HG03439 (cell line): Measurements from ENCODE around the gene DENND2A.
"Not testable (repeated sequence)": the region's sequence is repeated elsewhere in the genome, so short reads cannot be mapped to it uniquely, and the experiment has no call there.

ENCODE experiments used
- ATAC-seq: cut with Tn5 transposase; IDR thresholded peaks from one replicate; pipeline ENCODE4 v1.9.1; 2021; ENCODE audit warnings: mild to moderate bottlenecking, moderate library complexity; ENCODE audit not compliant: unreplicated experiment

DENND2A gene

DNA sequence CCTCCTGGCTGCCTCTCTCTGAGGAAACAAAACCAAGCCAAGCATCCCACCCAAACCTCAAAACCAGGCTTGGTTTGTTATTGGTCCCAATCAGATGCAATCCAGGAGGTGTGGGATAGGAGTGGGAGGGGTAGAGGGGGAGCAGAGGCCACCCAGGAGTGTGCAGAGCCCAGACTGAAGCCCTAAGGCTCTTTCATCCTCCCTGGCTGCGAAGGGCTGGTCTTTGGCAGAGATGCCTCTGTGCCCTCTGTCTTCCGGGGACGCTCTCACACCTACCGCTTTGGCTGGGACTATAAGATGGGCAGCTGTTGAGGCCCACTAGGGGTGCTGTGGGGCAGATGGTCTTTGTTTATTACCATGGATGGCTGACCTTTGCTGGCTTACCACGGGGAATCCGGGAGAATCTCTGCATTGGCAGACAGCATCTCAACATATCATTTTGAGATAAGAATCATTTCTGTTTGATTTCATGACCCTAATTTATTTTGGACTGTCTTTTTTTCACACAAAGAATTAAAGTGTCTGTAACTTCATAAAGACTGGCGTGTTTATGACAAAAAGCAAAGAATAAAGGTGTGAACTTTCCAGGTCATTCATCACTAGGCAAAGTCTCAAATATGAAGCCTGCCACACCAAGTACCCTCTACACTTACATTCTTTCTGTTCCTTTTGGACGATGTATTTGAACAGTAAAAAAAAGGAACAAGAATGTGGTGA lies 6.5 kb upstream of the DENND2A start:
- ATAC-seq: peak; percentile 90

GRCh38 chr7:140645166-140645900 lies 4.7 kb upstream of the DENND2A start:
- no peak for ATAC-seq

- ATAC-seq: not testable (repeated sequence)
These were observed 4.1 kb upstream of the DENND2A start for GRCh38 chr7:140644761-140645160.

DNA sequence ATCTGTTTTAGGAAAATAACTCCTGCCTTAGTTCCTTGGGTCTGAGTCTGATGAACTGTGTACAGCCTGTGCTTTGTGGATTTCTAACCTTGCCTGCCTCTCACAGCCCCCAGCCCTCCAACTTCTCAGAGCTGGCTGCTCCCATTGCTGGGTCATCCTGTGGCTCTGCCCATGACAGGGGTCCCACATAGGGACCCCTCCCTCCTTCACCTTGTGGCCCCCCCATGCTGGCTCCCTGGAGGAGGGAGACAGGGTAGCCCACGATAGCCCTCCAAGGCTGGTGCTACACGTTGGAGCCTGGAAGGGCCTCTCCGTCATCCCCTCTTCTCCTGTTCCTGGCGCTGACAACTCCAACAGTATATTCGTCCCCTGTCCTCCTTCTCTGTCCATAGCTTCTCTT lies 2.8 kb upstream of the DENND2A start:
- ATAC-seq: no peak

- no peak for ATAC-seq
These were observed 1.0 kb upstream of the DENND2A start for GRCh38 chr7:140641524-140642195.

- no peak for ATAC-seq
These were observed 464 bp downstream of the DENND2A start for GRCh38 chr7:140640060-140640637.

DNA sequence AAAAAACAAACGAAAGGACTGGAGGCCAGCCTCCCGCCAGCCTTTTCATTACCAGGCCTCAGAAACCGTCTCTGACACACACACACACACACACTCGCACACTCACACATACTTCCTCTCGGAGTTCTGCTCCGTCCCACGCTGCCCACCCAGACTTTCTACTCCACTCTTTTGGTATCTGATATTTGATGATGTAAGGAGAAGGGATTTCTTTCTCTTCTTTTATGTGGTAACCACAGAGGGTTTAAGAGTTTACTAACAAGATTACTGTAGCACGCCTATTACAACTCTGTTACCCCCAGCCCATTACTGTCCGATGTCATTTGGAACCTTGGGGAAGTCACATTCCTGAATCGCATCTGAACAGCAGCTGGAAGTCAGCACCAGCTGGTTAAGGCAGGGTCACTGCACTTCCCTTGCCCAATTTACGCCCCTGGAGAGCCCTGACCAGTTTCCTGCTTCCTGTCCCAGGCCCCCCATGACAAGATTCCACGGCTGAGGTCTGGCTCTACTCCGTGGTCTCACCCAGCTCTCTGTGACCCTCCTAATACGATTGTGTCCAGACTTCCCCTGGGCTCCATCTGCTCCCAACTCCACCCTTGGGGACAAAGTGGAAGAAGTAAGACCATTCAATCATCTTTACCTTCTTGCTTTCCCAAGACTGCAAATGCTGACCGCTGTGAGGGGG lies 1.1 kb downstream of the DENND2A start:
- ATAC-seq: no peak

DNA sequence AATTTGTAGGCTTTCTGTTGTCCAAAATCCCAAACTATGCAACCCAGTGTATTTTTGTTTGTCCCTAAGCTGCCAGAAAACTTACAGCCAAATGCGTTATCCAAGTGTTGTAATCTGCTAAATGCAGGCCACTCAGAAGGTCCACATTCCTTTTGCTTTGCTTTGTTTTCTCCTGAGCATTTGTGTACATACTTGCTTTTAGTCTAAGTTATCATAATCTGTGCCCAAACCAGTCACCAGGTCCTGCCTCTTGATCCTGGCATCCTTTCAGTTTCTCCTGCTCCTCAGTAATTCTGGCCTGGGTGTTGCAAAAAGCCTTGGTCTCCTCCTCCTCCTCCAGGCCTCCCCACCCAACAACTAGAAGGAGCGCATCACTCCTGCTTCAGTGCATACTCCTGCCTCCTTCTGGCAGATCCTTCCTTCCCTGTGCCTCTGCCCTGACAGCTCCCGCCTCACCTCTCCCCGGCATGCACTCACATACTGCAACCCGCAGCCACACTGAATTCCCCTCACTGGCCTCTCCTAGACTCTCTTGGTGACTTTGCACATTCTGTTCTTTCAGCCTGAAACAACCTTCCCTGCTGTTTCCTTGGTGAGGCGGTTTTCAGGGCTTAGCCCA lies 2.3 kb downstream of the DENND2A start:
- no peak for ATAC-seq

- ATAC-seq: no peak
These were observed 3.2 kb downstream of the DENND2A start for GRCh38 chr7:140637400-140637799.

DNA sequence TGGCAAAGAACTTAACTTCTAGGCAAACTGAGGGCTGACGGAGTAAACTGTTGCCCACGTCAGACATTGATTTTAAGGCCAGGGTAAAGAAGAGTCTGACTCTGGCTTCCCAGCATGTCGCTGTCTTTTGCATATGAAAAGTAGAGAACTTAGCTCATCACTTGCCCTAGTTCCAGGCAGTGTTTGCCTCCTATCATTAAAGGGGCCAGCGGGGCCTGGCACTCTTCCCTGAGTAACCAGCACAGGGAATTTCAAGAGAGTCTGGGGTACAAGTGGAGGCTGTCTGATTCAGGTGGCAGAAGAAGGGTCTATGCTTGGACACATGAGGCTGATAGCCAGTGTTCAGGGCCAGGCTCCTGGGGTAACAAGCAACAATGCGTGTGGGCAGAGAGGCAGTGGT lies 4.8 kb downstream of the DENND2A start:
- ATAC-seq: no peak

GRCh38 chr7:140635345-140635744 lies 5.3 kb downstream of the DENND2A start:
- no peak for ATAC-seq

GRCh38 chr7:140631602-140632001 lies 9.0 kb downstream of the DENND2A start:
- no peak for ATAC-seq

DNA sequence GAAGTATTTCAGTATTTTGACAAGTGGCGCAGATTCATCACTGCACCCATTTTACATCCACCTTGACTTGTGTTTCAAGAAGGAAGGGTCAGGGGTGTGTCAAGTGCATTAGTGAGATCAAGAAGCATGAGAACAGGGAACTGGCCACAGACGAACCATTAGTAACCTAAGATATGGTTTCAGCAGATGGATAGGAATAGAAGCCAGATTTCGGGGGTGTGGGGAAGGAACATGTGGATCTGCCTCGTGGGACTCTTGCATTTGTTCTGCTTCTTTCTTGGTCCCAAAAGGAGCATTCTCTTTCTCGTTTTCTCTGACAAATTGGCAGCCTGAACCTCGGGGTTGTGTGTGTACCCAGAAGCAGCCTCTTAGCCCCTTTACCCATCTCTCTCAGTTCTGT lies 9.6 kb downstream of the DENND2A start:
- ATAC-seq: no peak

GRCh38 chr7:140625908-140626868 lies 14.4 kb downstream of the DENND2A start:
- ATAC-seq: no peak

DNA sequence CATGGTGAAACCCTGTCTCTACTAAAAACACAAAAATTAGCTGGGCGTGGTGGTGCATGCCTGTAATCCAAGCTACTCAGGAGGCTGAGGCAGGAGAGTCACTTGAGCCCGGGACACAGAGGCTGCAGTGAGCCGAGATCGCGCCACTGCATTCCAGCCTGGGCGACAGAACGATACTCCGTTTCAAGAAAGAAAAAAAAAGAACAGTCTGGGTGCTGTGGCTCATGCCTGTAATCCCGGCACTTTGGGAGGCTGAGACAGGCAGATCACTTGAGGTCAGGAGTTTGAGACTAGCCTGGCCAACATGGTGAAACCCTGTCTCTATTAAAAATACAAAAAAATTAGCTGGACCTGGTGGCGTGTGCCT lies 15.4 kb downstream of the DENND2A start:
- ATAC-seq: not testable (repeated sequence)

- no peak for ATAC-seq
These were observed 16.0 kb downstream of the DENND2A start for GRCh38 chr7:140624392-140625191.

- no peak for ATAC-seq
These were observed 16.6 kb downstream of the DENND2A start for GRCh38 chr7:140623980-140624379.

GRCh38 chr7:140621401-140622021 lies 19.1 kb downstream of the DENND2A start:
- no peak for ATAC-seq
